GM19468 (cell line): ENCODE measurements around the gene CHODL.

Source experiments
- ATAC-seq: cut with Tn5 transposase; IDR thresholded peaks from one replicate; pipeline ENCODE4 v1.9.1; 2021; ENCODE audit warnings: mild to moderate bottlenecking, moderate library complexity, moderate number of reproducible peaks; ENCODE audit not compliant: unreplicated experiment; ENCODE audit errors: extremely low read depth

CHODL gene

GRCh38 chr21:18275781-18276180 is 31.1 kb downstream of the CHODL start:
- ATAC-seq: no peak

- no peak for ATAC-seq
These were observed 40.7 kb downstream of the CHODL start for GRCh38 chr21:18285379-18285778.

GRCh38 chr21:18289876-18290275 is 45.2 kb downstream of the CHODL start:
- no peak for ATAC-seq

GRCh38 chr21:18294100-18294499 is 49.5 kb downstream of the CHODL start:
- no peak for ATAC-seq

GRCh38 chr21:18298228-18298627 is 53.6 kb downstream of the CHODL start:
- no peak for ATAC-seq
